Left ventricle myocardium inferior (tissue), 1 donor: ENCODE measurements around the gene SMYD3. TPM values are rescaled to one million over a fixed set of nuclear protein-coding genes. Genes with fewer than 3 reads are reported as not detected.

Experiments
- DNase-seq: peaks from one replicate; pipeline ENCODE4 v3.0.0-alpha.2; 2020
- H3K27ac ChIP-seq: fragments of 200-600 bp; replicated peaks from 2 replicates; pipeline ENCODE4 v1.8.0; 2021
- H3K27me3 ChIP-seq: fragments of 200-600 bp; 2 replicates; pipeline ENCODE4 v1.8.0; 2021; ENCODE audit warnings: low read depth
- H3K36me3 ChIP-seq: fragments of 200-600 bp; 2 replicates; pipeline ENCODE4 v1.8.0; 2021
- H3K4me1 ChIP-seq: fragments of 200-600 bp; 2 replicates; pipeline ENCODE4 v1.8.0; 2021
- H3K4me3 ChIP-seq: fragments of 200-600 bp; 2 replicates; pipeline ENCODE4 v1.8.0; 2021; ENCODE audit warnings: mild to moderate bottlenecking, moderate library complexity
- H3K9me3 ChIP-seq: fragments of 200-600 bp; replicated peaks from 2 replicates; pipeline ENCODE4 v1.8.0; 2021
- intact Hi-C: fragments of 100-400 bp; cut with micrococcal nuclease; formaldehyde crosslinking; loops from one replicate; pipeline ENCODE4 v1.11.0; 2022
- total RNA-seq: library from RNA; stranded (reverse); fragmentation: NEBNext Ultra II Directional; extraction: Animal tissue kit (Norgen Biotek cat#: 25700); gene quantifications from one replicate; pipeline ENCODE4 v1.2.1, GENCODE V29; 2021
- TF ChIP-seq, protein P1 (sequence below): fragments of 200-600 bp; IDR thresholded peaks from 2 replicates; pipeline ENCODE4 v1.8.0; 2021; ENCODE audit warnings: antibody characterized with exemption, mild to moderate bottlenecking, borderline replicate concordance
- donor health status: DM: no; HTN: yes; CAD: no; lungs with severe emphysema.

SMYD3 gene
- total RNA-seq, 1 donor from 2014 or later = 9.9 TPM

DNA sequence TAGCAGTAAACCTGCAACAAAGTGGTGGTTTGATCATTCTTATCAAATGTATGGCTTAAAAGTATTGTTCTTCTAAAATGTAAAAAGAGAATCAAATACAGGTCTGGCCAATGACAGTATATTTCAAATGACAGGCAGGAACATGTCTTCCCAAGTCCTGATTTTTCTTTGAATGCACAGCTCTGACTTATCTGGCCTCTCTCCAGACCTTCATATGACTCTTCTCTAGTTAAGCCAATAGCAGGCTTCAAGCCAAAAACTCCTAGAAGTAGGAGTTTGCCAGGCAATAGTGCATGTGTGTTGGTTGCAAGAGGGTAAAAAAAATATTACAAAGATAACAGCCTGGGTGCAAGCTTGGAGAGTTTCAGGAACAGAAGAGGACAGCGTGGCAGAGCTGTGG lies 345.5 kb downstream of the SMYD3 start:
- no peaks in the 10 kb centered on the region for H3K36me3 ChIP-seq
- DNase-seq = no peak
- H3K4me3 ChIP-seq = no peak overlapping the region
- TF ChIP-seq, protein P1, sequence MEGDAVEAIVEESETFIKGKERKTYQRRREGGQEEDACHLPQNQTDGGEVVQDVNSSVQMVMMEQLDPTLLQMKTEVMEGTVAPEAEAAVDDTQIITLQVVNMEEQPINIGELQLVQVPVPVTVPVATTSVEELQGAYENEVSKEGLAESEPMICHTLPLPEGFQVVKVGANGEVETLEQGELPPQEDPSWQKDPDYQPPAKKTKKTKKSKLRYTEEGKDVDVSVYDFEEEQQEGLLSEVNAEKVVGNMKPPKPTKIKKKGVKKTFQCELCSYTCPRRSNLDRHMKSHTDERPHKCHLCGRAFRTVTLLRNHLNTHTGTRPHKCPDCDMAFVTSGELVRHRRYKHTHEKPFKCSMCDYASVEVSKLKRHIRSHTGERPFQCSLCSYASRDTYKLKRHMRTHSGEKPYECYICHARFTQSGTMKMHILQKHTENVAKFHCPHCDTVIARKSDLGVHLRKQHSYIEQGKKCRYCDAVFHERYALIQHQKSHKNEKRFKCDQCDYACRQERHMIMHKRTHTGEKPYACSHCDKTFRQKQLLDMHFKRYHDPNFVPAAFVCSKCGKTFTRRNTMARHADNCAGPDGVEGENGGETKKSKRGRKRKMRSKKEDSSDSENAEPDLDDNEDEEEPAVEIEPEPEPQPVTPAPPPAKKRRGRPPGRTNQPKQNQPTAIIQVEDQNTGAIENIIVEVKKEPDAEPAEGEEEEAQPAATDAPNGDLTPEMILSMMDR = no peak
- peaks cover 14% of the 10 kb centered on the region for H3K4me1 ChIP-seq
- no peaks in the 10 kb centered on the region for H3K27me3 ChIP-seq
- intact Hi-C loops = no loop called here
- H3K9me3 ChIP-seq = no peaks in the 10 kb centered on the region
- no peak overlapping the region for H3K27ac ChIP-seq

DNA sequence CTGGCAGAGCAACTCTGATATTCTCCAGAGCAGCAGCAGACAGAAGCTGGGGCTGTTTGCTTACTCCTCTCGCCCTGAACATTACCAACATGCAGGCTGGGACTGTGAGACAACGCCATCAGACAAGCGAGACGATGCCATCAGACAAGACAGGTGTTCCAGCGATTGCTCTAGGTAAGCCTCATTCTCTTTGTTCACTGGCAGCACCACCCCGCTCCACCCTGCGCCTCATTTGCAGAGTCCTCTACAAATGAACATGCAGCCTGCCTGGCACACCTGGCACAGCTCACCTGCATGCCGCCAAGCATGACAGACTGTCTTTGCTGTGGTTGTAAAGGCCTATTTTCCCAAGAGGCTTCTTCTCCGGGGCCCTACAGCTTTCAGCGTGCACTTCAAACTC lies 346.2 kb downstream of the SMYD3 start:
- H3K27me3 ChIP-seq = no peaks in the 10 kb centered on the region
- DNase-seq = no peak
- no peaks in the 10 kb centered on the region for H3K36me3 ChIP-seq
- no peak overlapping the region for H3K27ac ChIP-seq
- H3K4me3 ChIP-seq = no peak overlapping the region
- H3K9me3 ChIP-seq = no peaks in the 10 kb centered on the region
- intact Hi-C loops = no loop called here
- H3K4me1 ChIP-seq = peaks cover 14% of the 10 kb centered on the region
- TF ChIP-seq, protein P1 = no peak

DNA sequence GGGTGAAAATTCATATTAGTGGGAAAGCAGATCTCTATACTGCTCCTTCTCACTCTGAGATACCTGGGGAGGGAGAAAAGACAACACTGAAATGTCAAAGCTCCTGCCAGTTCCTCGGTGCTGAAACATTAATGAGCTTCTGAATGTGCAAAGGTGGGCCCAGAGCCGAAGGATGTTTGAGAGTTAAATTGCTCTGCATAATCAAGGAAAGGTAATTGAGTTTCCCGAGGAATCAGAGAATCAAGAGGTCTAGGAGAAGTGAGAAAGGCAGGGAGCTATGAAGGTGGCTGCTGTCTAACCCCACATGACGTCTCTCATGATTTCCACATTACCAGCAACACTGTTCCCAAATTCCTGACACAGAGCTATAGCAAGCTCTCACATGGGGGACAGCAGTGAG lies 346.7 kb downstream of the SMYD3 start:
- intact Hi-C loops = no loop called here

DNA sequence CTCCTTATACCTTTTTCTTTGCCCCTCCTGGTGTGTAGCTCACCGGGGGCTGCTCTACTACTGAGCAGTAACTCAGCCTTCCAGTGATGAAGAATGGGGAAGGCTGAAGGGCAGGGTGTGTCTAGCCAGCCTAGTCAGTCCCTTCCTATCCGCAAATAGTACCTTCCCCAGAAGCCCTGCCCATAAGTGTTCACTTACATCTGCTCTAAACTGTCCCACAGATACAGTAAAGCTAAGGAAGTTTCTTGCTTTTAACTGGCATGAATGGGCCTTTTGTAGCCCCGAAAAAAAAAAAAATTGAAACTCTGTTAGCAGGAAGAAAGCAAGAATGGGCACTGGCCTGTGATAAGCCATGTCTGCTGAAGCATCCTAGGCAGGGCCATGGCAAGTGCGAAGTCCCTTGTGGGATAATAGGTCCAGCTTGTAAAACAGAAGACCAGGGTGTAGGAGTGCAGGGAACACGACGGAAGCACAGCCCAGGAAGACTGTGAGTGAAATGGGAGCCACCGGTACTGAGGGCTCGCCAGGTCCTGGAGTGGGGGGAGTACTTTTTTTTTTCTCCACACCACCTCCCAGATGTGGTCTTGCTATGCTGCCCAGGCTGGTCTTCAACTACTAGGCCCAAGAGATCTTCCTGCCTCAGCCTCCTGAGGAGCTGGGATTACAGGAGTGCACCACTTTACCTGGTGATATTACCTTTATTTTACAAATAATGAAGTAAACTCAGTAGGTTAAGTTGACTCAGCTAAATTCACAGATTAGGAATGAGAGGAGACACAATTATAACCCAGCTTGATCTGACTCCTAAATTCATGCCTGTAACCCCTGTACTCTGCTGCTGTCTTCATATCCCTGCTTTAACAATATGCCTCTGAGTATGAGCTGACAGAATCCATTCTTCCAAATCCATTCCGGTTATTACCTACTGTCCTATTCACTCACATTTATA lies 347.5 kb downstream of the SMYD3 start:
- TF ChIP-seq, protein P1 = no peak
- Histone ChIP-seq H3K4me3 (no peak overlapping the region), H3K27me3 (no peaks in the 10 kb centered on the region), H3K9me3 (no peaks in the 10 kb centered on the region), H3K27ac (no peak overlapping the region), H3K4me1 (peaks cover 14% of the 10 kb centered on the region), H3K36me3 (no peaks in the 10 kb centered on the region)
- intact Hi-C loops = no loop called here
- no peak for DNase-seq

More for the DNA sequence above, 346.7 kb downstream of the SMYD3 start:
- no peaks in the 10 kb centered on the region for H3K9me3 ChIP-seq
- H3K27ac ChIP-seq = no peak overlapping the region
- TF ChIP-seq, protein P1 = no peak
- H3K36me3 ChIP-seq = no peaks in the 10 kb centered on the region
- no peak overlapping the region for H3K4me3 ChIP-seq
- no peak for DNase-seq
- H3K27me3 ChIP-seq = no peaks in the 10 kb centered on the region
- peaks cover 14% of the 10 kb centered on the region for H3K4me1 ChIP-seq

DNA sequence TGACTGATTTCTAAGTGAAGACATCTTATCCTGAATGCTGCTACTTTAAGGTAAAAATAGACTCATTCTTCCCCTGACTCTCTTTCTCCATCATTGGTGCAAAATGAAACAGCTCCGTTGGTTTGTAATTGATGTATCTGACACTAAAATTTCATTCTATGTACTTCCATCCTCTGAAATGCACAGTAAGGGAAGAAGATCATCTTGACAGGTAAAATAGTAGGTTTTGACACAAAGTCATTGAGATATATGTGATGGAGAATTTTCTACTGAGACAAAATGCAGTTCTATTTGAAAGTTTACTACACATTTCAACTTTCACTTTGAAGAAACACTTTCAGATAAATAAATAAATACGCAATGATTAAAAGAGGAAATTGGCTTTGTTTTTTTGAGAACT lies 348.9 kb downstream of the SMYD3 start:
- TF ChIP-seq, protein P1 = no peak
- peaks cover 14% of the 10 kb centered on the region for H3K4me1 ChIP-seq
- no peaks in the 10 kb centered on the region for H3K36me3 ChIP-seq
- intact Hi-C loops = no loop called here
- H3K9me3 ChIP-seq = no peaks in the 10 kb centered on the region
- no peak overlapping the region for H3K27ac ChIP-seq
- no peak for DNase-seq
- H3K4me3 ChIP-seq = no peak overlapping the region
- no peaks in the 10 kb centered on the region for H3K27me3 ChIP-seq
